Endothelial cell (in vitro differentiated cells): Measurements from ENCODE around the gene ARHGAP26. TPM values are rescaled to one million over a fixed set of nuclear protein-coding genes. Genes with fewer than 3 reads are reported as not detected.

ENCODE experiments used
- DNase-seq: peaks from one replicate; pipeline ENCODE4 v3.0.0; 2021; ENCODE audit warnings: low spot score
- H3K27ac Mint-ChIP-seq: one replicate; pipeline ENCODE4 v1.8.0; 2021; ENCODE audit warnings: mixed read lengths, inconsistent platforms; ENCODE audit not compliant: unreplicated experiment
- H3K27me3 Mint-ChIP-seq: one replicate; pipeline ENCODE4 v1.8.0; 2021; ENCODE audit warnings: mild to moderate bottlenecking, moderate library complexity, mixed read lengths, inconsistent platforms; ENCODE audit not compliant: unreplicated experiment
- H3K36me3 Mint-ChIP-seq: one replicate; pipeline ENCODE4 v1.8.0; 2021; ENCODE audit warnings: mild to moderate bottlenecking, low read depth, mixed read lengths, inconsistent platforms; ENCODE audit not compliant: unreplicated experiment
- H3K4me1 Mint-ChIP-seq: one replicate; pipeline ENCODE4 v1.8.0; 2021; ENCODE audit warnings: mild to moderate bottlenecking, mixed read lengths, inconsistent platforms; ENCODE audit not compliant: unreplicated experiment
- H3K4me3 Mint-ChIP-seq: one replicate; pipeline ENCODE4 v1.8.0; 2021; ENCODE audit warnings: mild to moderate bottlenecking, mixed read lengths, inconsistent platforms; ENCODE audit not compliant: unreplicated experiment
- H3K9me3 Mint-ChIP-seq: one replicate; pipeline ENCODE4 v1.8.0; 2021; ENCODE audit warnings: mixed read lengths, inconsistent platforms; ENCODE audit not compliant: unreplicated experiment
- total RNA-seq: library from RNA; stranded (reverse); fragmentation: NEBNext Ultra II Directional; extraction: Animal tissue kit (Norgen Biotek cat#: 25700); gene quantifications from one replicate; pipeline ENCODE4 v1.2.1, GENCODE V29; 2021; ENCODE audit not compliant: unreplicated experiment
- TF ChIP-seq, protein P1 (sequence below): fragments of 200-600 bp; sonication (generic); IDR thresholded peaks from one replicate; pipeline ENCODE4 v1.5.0; 2021; ENCODE audit warnings: antibody characterized with exemption; ENCODE audit not compliant: unreplicated experiment

Gene ARHGAP26
- total RNA-seq, 1 donor from 2014 or later, result 81.5 TPM

DNA sequence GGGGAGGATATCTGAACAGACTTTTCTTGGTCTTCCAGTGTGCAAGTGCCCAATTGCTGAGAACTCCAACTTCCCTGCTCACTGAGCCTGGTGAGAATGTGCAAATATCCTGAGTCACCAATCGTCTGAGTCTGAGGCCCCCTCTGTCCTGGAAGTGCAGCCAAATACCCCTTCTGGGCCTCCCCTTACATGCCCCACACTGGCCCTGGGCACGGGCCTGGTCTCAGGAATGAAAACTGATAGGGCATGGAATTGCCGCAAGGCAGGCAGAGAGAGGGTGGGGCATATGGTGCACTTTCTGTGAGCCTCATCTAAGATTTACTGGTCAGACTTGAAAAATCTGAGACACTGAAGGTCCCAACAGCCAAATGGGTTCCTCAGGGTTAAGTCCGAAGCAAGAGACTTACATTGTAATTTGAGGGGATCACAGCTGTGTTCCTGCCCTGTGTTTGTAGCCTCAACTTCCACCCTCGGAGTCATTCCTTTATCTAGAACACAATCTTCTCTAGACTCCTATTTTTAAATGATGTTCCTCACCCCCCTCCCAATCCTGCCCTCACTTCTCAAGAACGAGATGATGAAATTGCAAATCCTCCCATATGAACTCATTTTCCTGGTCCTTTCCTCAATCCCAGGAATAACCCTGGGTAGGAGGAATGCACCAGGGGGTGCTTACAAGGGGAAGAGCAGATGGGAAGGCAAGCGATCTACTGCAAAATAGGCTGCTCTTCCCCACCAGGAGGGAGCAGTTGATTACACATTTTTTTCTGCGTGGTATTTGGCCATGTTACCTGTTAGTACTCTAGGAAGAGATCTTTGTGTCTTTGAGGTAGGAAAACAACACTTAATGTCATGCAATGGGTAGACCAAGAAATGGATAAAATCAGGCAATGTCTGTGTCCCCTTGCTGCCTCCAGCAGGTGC lies 34.6 kb upstream of the ARHGAP26 start:
- H3K27ac Mint-ChIP-seq, result peak overlapping the region; percentile 64
- no peak for DNase-seq
- no peaks in the 10 kb centered on the region for H3K36me3 Mint-ChIP-seq

DNA sequence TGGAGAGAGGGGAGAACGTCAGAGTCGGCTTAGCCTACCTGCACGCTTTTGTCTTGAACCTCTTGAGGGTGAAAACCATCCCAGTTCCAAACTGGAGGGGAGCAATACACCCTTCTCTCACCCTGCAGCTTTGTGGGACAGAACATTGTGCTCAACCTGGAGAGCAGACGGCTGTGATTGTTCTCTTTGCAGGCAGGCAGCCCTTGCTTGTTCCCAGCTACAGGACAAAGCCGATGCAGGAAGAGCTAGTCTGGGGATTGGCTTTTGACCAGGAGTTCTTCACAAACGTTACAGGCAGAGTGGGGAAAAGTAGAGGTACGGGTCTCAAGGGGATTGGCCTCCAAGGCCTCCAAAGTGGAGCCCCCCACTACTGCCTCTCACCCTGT lies 33.9 kb upstream of the ARHGAP26 start:
- H3K4me1 Mint-ChIP-seq, result peaks cover 51% of the 10 kb centered on the region
- no peaks in the 10 kb centered on the region for H3K9me3 Mint-ChIP-seq
- peaks cover 4% of the 10 kb centered on the region for H3K27me3 Mint-ChIP-seq
- TF ChIP-seq, protein P1, sequence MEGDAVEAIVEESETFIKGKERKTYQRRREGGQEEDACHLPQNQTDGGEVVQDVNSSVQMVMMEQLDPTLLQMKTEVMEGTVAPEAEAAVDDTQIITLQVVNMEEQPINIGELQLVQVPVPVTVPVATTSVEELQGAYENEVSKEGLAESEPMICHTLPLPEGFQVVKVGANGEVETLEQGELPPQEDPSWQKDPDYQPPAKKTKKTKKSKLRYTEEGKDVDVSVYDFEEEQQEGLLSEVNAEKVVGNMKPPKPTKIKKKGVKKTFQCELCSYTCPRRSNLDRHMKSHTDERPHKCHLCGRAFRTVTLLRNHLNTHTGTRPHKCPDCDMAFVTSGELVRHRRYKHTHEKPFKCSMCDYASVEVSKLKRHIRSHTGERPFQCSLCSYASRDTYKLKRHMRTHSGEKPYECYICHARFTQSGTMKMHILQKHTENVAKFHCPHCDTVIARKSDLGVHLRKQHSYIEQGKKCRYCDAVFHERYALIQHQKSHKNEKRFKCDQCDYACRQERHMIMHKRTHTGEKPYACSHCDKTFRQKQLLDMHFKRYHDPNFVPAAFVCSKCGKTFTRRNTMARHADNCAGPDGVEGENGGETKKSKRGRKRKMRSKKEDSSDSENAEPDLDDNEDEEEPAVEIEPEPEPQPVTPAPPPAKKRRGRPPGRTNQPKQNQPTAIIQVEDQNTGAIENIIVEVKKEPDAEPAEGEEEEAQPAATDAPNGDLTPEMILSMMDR, result no peak
- H3K36me3 Mint-ChIP-seq, result no peaks in the 10 kb centered on the region
- peak overlapping the region; percentile 64 for H3K27ac Mint-ChIP-seq
- H3K4me3 Mint-ChIP-seq, result peak overlapping the region; percentile 63
- no peak for DNase-seq

More for the DNA sequence above, 34.6 kb upstream of the ARHGAP26 start:
- peaks cover 45% of the 10 kb centered on the region for H3K4me1 Mint-ChIP-seq
- TF ChIP-seq, protein P1, result no peak
- peaks cover 3% of the 10 kb centered on the region for H3K27me3 Mint-ChIP-seq
- peak overlapping the region; percentile 63 for H3K4me3 Mint-ChIP-seq
- no peaks in the 10 kb centered on the region for H3K9me3 Mint-ChIP-seq

DNA sequence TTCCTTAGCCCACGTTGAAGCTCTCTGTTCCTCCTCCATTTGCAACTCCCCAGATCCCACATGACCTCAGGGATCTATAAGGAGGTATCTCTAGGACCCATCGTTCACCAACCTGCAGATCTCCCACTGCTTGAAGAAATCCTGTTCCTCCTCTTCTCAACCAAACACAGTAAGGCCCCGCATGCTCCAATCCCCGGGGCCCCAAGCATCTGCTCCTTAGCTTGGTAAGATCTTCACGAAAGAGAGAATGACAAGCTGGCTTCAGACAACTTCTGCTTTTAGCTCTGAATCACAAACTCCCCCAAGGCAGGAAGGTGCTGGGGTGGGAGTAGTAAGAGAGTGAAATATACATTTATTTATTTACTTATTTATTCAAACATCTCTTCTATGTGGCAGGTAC lies 33.0 kb upstream of the ARHGAP26 start:
- no peaks in the 10 kb centered on the region for H3K9me3 Mint-ChIP-seq
- peaks cover 4% of the 10 kb centered on the region for H3K27me3 Mint-ChIP-seq
- no peak overlapping the region for H3K27ac Mint-ChIP-seq
- no peak for DNase-seq
- H3K4me1 Mint-ChIP-seq, result peaks cover 58% of the 10 kb centered on the region
- H3K36me3 Mint-ChIP-seq, result no peaks in the 10 kb centered on the region
- H3K4me3 Mint-ChIP-seq, result no peak overlapping the region
- TF ChIP-seq, protein P1, result no peak

DNA sequence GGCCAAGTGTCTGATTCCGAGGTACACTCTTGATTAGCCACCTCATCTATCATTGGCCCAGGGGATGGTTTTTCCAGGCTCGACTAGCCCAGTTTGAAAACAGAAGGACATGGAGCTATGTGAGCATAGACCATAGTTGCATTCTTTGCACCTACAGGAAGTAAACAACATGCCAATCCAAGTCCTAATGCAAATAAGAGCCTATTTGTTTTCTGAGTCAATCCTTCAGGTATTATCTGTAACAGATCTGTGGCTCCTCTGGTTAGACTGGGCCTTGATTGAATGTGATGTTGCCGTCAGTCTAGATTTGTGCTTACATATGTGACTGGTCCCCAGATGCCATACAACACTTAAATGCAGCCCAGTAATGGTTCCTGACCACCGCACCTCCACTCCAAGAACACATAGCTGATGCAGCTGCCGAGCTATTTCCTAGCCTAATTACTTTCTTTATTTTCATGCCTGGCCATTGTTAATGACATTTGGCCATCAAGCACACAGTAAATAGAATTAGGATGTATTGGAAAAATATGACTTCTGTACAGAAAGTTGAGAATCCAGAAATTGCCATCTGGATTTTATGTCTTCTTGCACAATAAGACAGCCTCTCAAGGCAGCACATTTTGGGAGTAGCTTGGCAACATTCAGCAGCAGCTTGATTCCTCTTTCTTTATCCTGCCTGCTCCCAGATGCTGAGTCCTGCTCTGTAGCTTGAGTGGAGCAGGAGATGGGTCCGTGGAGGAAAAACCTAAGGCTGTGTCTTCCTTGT lies 29.5 kb upstream of the ARHGAP26 start:
- Mint-ChIP-seq H3K36me3 (no peaks in the 10 kb centered on the region), H3K27ac (no peak overlapping the region), H3K27me3 (peaks cover 4% of the 10 kb centered on the region), H3K9me3 (no peaks in the 10 kb centered on the region), H3K4me1 (peaks cover 65% of the 10 kb centered on the region), H3K4me3 (no peak overlapping the region)
- TF ChIP-seq, protein P1, result no peak
- no peak for DNase-seq
